VCaP (cell line): ENCODE results near the gene FIBCD1.

Source experiments
- H3K27ac ChIP-seq: fragments of 450-650 bp; 2 replicates; pipeline ENCODE4 v1.5.1; 2017
- CTCF ChIP-seq: fragments of 450-650 bp; conservative IDR thresholded peaks from 2 replicates; pipeline ENCODE4 v1.5.1; 2017; ENCODE audit warnings: mild to moderate bottlenecking, moderate library complexity

The FIBCD1 gene

GRCh38 chr9:130937146-130938076 is 1.6 kb downstream of the FIBCD1 start:
- no peak overlapping the region for H3K27ac ChIP-seq
- no peak for TF ChIP-seq CTCF

- H3K27ac ChIP-seq, result no peak overlapping the region
- no peak for TF ChIP-seq CTCF
Observed at GRCh38 chr9:130936285-130937117, 2.5 kb downstream of the FIBCD1 start.

- no peak for TF ChIP-seq CTCF
- no peak overlapping the region for H3K27ac ChIP-seq
Observed at GRCh38 chr9:130935648-130936271, 3.3 kb downstream of the FIBCD1 start.

GRCh38 chr9:130934702-130935647 is 4.1 kb downstream of the FIBCD1 start:
- H3K27ac ChIP-seq, result no peak overlapping the region

GRCh38 chr9:130934246-130934645 is 4.8 kb downstream of the FIBCD1 start:
- TF ChIP-seq CTCF, result no peak
- no peak overlapping the region for H3K27ac ChIP-seq

More at GRCh38 chr9:130934702-130935647, 4.1 kb downstream of the FIBCD1 start:
- no peak for TF ChIP-seq CTCF

- H3K27ac ChIP-seq, result no peak overlapping the region
Observed at GRCh38 chr9:130933114-130934046, 5.7 kb downstream of the FIBCD1 start.

More at GRCh38 chr9:130933114-130934046, 5.7 kb downstream of the FIBCD1 start:
- TF ChIP-seq CTCF, result no peak
